NCI-H510A (cell line): ENCODE measurements around the gene SH3GLB2.
"Not testable (repeated sequence)": the region's sequence is repeated elsewhere in the genome, so short reads cannot be mapped to it uniquely, and the experiment has no call there.

Experiments used
- DNase-seq: peaks from one replicate; lab custom pipeline; 2025; lab: John Stamatoyannopoulos, UW

SH3GLB2 gene

GRCh38 chr9:129014608-129015007 is 13.5 kb downstream of the SH3GLB2 start:
- no peak for DNase-seq

GRCh38 chr9:129014124-129014523 is 14.0 kb downstream of the SH3GLB2 start:
- DNase-seq, result no peak

GRCh38 chr9:129013674-129014073 is 14.5 kb downstream of the SH3GLB2 start:
- no peak for DNase-seq

GRCh38 chr9:129012893-129013448 is 15.2 kb downstream of the SH3GLB2 start:
- DNase-seq, result no peak

GRCh38 chr9:129012343-129012742 is 15.8 kb downstream of the SH3GLB2 start:
- no peak for DNase-seq

GRCh38 chr9:129011761-129012181 is 16.4 kb downstream of the SH3GLB2 start:
- DNase-seq, result no peak

- DNase-seq, result no peak
Observed at GRCh38 chr9:129011170-129011569, 17.0 kb downstream of the SH3GLB2 start.

- no peak for DNase-seq
Observed at GRCh38 chr9:129010267-129010975, 17.7 kb downstream of the SH3GLB2 start.

GRCh38 chr9:129009584-129010141 is 18.5 kb downstream of the SH3GLB2 start:
- no peak for DNase-seq

GRCh38 chr9:129008986-129009583 is 19.0 kb downstream of the SH3GLB2 start:
- no peak for DNase-seq

GRCh38 chr9:129008469-129008965 is 19.6 kb downstream of the SH3GLB2 start:
- DNase-seq, result no peak

- DNase-seq, result no peak
Observed at GRCh38 chr9:129007766-129008468, 20.2 kb downstream of the SH3GLB2 start.

GRCh38 chr9:129007035-129007765 is 20.9 kb downstream of the SH3GLB2 start:
- DNase-seq, result no peak

- DNase-seq, result peak; percentile 47
Observed at GRCh38 chr9:129006328-129007034, 21.6 kb downstream of the SH3GLB2 start.

GRCh38 chr9:129005336-129005997 is 22.7 kb downstream of the SH3GLB2 start:
- DNase-seq, result no peak

GRCh38 chr9:129004173-129004572 is 24.0 kb downstream of the SH3GLB2 start:
- not testable (repeated sequence) for DNase-seq

GRCh38 chr9:129002992-129003391 is 25.1 kb downstream of the SH3GLB2 start:
- no peak for DNase-seq

GRCh38 chr9:129001504-129002325 is 26.4 kb downstream of the SH3GLB2 start:
- DNase-seq, result no peak

GRCh38 chr9:128999581-129000206 is 28.4 kb downstream of the SH3GLB2 start:
- no peak for DNase-seq
